HG02571 (cell line): ENCODE results near the gene CTRL.

Experiments
- ATAC-seq: cut with Tn5 transposase; IDR thresholded peaks from one replicate; pipeline ENCODE4 v1.9.1; 2021; ENCODE audit warnings: mild to moderate bottlenecking, moderate library complexity; ENCODE audit not compliant: unreplicated experiment

CTRL gene

GRCh38 chr16:67963662-67964321 lies 32.1 kb upstream of the CTRL start:
- no peak for ATAC-seq

DNA sequence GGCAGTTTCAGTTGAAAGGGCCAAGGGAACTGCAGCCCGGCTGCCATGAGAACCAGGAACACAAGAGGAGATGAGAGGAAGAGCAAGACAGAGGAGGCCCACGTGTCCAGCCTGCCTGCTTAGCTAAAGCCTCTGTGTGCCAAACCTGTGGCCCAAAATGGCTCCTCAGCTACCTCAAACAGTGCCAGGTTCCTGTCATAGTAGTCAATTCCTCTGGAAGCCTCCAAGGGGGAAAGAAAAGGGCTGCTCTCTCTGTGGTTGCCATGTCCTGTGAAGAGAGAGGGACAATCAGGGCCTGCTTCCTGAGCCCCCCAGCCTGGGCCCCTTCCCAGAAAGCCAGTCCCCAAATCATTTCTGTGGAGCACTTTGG lies 31.6 kb upstream of the CTRL start:
- no peak for ATAC-seq

- no peak for ATAC-seq
These were observed 30.5 kb upstream of the CTRL start for GRCh38 chr16:67962135-67962534.

DNA sequence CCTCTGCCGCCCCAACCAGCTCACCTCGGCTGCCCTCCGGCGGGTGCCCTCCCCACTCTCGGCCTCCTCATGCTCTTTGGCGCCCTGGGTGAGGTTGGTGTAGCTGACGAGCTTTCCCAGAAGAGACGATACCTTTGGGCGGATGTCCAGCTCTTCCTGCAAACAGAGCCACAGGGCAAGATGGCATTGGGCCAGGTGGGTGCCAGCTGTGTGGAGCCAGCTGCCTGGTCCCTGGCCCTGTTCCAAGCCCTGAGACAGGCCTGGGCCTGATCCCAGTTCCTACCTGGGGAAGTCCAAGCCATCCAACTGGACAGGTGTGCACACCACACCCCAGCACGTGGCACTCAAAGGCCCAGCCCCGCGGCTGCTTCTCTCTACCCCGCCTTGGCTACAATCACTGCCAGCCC lies 29.9 kb upstream of the CTRL start:
- no peak for ATAC-seq

GRCh38 chr16:67959536-67960329 lies 28.1 kb upstream of the CTRL start:
- ATAC-seq, result no peak

DNA sequence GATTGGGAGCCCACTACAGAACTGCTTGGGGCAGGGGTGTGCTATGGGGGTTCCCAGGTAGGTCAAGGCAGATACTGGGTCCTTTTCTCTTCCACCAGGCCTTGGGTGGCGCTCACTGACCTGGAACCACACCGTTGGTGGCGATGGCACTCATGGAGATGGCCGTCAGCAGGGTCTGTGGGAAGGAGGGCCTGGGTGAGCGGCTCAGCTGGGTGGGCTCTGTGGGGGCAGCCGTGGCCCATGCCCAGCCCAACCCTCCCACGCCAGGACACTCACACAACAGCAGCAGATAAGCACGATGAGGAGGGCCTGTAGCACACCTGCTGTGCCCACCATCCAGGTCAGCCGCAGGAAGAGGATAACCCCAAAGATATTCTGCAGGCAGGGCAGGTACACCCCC lies 26.0 kb upstream of the CTRL start:
- no peak for ATAC-seq

DNA sequence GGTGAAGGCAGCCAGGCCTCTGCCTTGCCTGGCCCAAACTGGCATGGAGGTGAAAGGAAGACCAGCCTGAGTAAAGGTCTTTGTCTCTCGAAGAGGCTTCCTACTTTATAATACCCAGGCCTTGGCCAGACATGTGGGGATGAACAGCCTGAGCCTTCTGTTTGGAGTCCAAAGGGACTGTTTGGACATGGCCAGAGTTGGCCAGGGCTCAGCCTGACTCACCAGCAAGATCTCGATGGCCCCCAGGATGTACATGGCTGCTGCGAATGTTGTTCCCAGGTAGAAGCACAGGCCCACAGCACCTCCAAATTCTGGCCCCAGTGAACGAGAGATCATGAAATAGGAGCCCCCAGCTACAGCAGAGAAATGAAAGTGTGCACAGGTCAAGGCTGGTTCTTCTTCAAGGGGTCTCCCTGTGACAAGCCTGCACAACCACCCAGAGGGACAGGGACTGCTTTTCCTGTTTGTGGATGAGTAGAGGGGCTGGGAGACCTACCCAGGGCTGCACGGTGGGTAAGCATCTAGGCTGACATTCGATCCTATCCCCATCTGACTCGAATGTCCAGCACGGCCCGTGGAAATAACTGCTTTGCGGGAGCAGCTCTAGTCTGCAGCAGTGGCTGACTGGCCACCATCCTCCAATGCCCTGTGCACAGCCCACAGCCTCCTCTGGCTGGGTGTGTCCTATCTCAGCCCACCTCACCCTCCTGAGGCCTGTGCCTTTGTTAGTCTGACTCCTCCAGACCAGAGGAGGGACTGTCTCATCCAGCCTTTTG lies 22.9 kb upstream of the CTRL start:
- ATAC-seq, result no peak

DNA sequence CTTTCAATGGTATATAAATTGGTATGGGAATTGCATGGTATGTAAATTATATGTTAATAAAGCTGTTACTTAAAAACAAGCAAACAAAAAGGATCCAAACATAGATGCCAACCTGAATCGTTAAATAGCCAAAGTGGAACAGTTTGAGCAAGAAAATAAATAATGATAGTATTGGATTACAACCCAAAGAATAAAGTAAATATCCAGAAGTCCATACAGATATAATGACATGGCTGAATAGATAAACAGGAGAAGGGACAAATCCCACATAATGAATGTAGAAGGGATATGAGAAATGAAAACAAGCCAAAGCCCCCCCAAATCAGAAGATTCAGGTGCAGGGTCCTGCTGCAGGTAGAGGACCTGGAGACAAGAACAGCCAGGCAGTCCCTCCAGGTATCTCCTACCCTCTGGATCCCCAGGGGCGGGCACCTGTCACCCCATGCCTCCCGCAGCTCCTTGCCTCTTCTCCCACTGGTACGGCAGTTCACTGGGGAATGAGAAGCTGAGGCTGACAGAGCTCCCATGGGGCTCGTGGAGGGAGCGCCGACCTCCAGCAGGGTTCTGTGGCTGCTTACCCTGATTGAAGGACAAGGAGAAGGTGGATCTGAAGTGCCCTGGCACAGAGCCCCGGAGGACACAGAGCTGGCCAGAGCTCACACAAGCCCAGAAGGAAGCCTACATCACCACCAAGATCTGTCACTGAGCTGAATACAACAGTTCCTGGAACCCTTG lies 22.1 kb upstream of the CTRL start:
- ATAC-seq, result no peak

DNA sequence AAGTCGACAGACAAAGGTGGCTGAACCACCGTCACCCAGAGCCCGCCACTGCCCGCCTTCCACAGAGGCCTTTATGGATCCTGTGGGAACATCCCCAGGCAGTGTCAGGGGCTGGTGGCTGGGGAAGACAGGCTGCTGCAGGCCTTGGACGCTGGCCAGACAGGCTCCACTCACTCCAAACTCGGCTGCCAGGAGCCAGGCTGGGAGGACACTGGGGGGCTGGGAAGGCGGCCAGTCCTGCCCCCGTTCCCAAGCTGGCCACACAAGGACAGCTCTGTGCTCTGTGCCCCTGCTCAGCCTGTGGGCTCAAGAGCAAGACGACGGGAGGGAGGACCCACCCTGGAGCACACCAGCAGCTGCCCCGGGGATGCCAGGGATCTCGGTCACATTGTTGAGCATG lies 19.8 kb upstream of the CTRL start:
- no peak for ATAC-seq

- ATAC-seq, result no peak
These were observed 18.7 kb upstream of the CTRL start for GRCh38 chr16:67950335-67950843.

- no peak for ATAC-seq
These were observed 18.0 kb upstream of the CTRL start for GRCh38 chr16:67949645-67950044.

DNA sequence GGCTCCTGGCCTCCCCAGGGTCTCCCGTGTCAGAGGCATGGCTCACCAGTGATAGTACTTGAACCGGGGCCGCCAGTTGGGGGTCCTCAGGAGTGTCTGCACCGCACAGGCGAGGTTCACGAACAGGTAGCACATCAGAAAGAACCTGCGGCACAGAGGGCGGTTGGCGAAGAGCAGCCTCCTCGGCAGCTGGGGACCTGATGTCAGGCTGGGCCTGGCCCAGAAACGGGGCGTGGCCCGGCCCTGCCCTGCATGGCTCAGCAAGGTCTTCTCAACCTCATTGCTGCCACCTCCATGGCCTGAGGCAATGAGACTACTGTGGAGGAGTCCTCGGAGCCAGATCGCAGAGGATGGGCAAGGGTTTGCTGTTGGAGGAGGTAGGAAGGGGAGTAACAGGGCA lies 16.4 kb upstream of the CTRL start:
- no peak for ATAC-seq

- no peak for ATAC-seq
These were observed 15.4 kb upstream of the CTRL start for GRCh38 chr16:67946966-67947558.

DNA sequence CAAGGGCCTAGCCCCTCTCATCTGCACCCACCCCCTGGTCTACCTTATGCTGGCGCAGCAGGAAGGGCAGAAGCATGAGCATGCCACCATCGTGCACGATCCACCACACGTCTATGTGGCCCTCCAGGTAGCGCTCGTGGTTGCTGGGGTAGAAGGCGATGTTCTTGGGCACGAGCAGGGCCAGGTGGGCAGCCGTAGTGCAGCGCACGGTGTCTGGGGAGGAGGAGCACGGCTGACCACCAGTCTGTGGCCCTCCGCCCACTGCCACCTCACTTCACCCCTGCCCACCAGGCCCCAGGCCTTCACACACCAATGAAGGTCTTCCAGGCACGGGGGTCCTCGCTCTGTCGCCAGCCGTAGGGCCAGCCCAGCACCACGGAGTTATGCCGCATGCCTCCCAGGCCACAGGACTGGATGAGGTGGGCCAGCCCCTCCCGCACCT lies 14.5 kb upstream of the CTRL start:
- ATAC-seq, result no peak

GRCh38 chr16:67945392-67945933 lies 13.8 kb upstream of the CTRL start:
- no peak for ATAC-seq

DNA sequence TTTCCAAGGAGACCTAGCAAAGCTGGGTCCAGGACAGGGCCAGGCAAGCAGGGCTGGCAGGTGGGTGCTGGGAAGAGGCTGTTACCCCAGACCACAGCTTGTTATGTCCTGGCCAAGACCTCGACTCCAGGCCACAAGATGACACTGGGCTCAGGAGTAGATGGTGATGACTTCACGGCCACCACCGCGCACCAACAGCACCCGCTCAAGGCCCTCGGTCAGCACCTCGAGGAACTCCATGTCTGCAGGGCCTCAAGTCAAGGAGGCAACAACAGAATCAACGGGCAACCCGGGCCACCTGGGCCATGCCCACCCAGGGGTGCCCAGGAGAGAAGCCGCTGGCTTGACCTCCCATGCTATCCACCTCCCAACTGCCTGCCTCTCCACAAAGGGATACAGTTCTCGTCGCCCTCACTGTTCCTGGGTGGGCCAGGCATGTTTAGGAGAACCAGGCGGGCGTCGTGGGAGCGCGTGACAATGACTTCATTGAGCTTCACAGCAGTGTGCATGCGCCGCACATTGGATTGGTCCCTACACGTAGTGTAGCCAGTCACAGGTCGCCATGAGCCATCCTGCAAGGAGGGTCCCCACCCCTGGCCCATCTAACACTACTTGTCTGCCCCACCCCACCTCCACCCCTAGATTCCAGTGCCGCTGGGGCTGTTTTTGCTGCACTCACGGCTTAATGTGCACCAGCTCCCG lies 13.2 kb upstream of the CTRL start:
- ATAC-seq, result no peak

DNA sequence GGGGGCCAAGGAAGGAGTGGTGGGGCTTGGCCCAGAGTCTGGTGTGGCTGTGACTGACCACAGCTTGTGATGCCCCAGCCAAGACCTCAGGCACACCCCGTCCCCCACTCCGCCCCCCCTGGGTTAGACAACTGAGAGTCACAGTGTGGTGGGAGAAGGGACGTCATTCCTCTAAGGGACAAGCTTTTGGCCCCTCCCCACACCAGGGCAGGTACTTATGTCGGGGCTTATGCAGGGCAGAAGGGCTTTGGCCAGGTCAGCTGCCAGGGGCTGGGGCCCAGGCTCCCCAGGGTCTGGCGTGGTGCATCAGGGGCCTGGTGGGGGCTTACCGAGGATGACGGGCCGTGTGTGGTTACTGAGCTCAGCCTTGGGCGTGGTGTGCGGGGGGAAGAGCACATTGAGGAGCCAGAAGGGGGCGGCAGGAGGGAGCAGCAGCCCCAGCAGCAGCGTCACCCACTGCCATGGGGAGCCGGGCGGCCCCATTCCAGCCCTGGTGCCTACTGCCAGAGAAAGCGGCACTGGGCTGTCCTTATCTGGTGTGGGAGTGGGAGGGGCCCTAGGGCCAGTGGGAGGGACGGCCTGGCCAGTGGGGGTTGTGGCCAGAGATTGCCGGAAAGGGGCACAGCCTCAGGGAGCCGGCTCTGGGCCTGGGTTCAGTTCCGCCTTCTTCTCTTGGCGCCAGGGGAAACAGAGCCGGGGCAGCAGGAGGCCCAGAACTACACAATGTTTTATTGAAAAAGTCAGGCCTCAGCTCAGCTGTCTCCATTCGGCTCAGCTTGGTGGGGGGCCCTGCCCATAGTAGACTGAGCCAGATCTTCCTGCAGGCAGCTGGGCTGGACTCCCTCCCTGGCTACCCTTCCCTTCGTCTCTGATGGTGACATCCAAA lies 12.2 kb upstream of the CTRL start, which contains the start of gene LCAT:
LCAT (minus strand) TSS at position 502 of the 886 bp plus-strand sequence; CDS start at position 483, 19 bp downstream.
- ATAC-seq, result no peak

GRCh38 chr16:67943256-67943618 lies 11.6 kb upstream of the CTRL start:
- ATAC-seq, result no peak
